K562 (cell line): ENCODE measurements around the gene EAPP. TPM values are rescaled to one million over a fixed set of nuclear protein-coding genes. Genes with fewer than 3 reads are reported as not detected.

Experiments used
- ATAC-seq: fragments of 200-7000 bp; cut with Tn5 transposase; 3 replicates; pipeline ENCODE4 v1.9.1; 2020; ENCODE audit warnings: moderate library complexity
- BruUV-seq: library from RNA; stranded (reverse); fragments of 400-500 nt; replicated peaks from 2 replicates; lab custom pipeline; 2021; lab: Mats Ljungman, UMichigan
- CTCF ChIA-PET: fragments of 300-600 bp; formaldehyde crosslinking; extraction: SDS; loops from one replicate; lab custom pipeline; 2021; ENCODE audit warnings: low intra/inter-chr PET ratio; lab: Yijun Ruan, JAX
- POLR2A ChIA-PET: fragments of 300-600, 350-650 bp; sonication (Branson Sonifier 250); formaldehyde crosslinking; extraction: SDS; loops from one replicate; lab custom pipeline; 2021; ENCODE audit warnings: antibody characterized with exemption, inconsistent platforms; lab: Yijun Ruan, JAX
- DNase-seq, 4 experiments: peaks; one replicate each; pipeline versions ENCODE4 v3.0.0 to v3.0.0-alpha.2; 2011 to 2018; ENCODE audit warnings: low spot score in 3 of 4, mixed read lengths in 3 of 4; ENCODE audit errors: extremely low read depth in 1 of 4
- FAIRE-seq: peaks from 2 replicates; lab custom pipeline; 2011; peaks lifted over from hg19 to GRCh38; lab: Jason Lieb, UNC
- H2AFZ ChIP-seq: 2 replicates; pipeline ENCODE4 v1.6.0; 2011; ENCODE audit warnings: low read depth, low read length, control low read depth, inconsistent platforms
- H3K27ac ChIP-seq: fragments of 200-600 bp; 3 replicates; pipeline ENCODE4 v1.8.0; 2011; ENCODE audit warnings: low read depth, mild to moderate bottlenecking, control low read depth, inconsistent platforms, low read length, moderate library complexity, mixed read lengths; ENCODE audit errors: extremely low read depth
- H3K27me3 ChIP-seq, 2 experiments: fragments of 300-600 bp in 1 of 2; 2 replicates in 1 of 2; 3 replicates in 1 of 2; pipeline versions ENCODE4 v1.6.0 to v1.8.0; 2011; ENCODE audit warnings: inconsistent platforms in 2 of 2, low read length in 2 of 2, mild to moderate bottlenecking in 1 of 2, mixed read lengths in 1 of 2, moderate library complexity in 1 of 2; ENCODE audit not compliant: control insufficient read depth in 2 of 2, insufficient read depth in 2 of 2
- H3K36me3 ChIP-seq: fragments of 300-600 bp; 3 replicates; pipeline ENCODE4 v1.8.0; 2011; ENCODE audit warnings: mild to moderate bottlenecking, low read length, inconsistent platforms; ENCODE audit not compliant: control insufficient read depth, insufficient read depth
- H3K4me1 ChIP-seq, 2 experiments: fragments of 200-600 bp in 1 of 2; replicated peaks in 1 of 2; 2 replicates in 1 of 2; 3 replicates in 1 of 2; pipeline versions ENCODE4 v1.5.1 to v1.8.0; 2011; ENCODE audit warnings: inconsistent platforms in 2 of 2, low read length in 2 of 2, mild to moderate bottlenecking in 1 of 2, mixed read lengths in 1 of 2, moderate library complexity in 1 of 2; ENCODE audit not compliant: control insufficient read depth in 2 of 2, insufficient read depth in 2 of 2
- H3K4me2 ChIP-seq: 2 replicates; pipeline ENCODE4 v1.6.1; 2011; ENCODE audit warnings: low read length, control low read depth, inconsistent platforms, mixed read lengths; ENCODE audit not compliant: insufficient read depth
- H3K4me3 ChIP-seq: fragments of 200-600 bp; sonication (generic), shearing (Covaris generic); 2 replicates; pipeline ENCODE4 v1.5.1; 2016; ENCODE audit warnings: control low read depth, inconsistent platforms
- H3K79me2 ChIP-seq: fragments of 200-600 bp; 3 replicates; pipeline ENCODE4 v1.8.0; 2011; ENCODE audit warnings: low read length, inconsistent platforms; ENCODE audit not compliant: control insufficient read depth, insufficient read depth
- H3K9ac ChIP-seq, 2 experiments: 2 replicates each; pipeline versions ENCODE4 v1.6.0 to v1.6.1; 2011; ENCODE audit warnings: low read depth in 2 of 2, low read length in 2 of 2, control low read depth in 1 of 2, inconsistent platforms in 1 of 2, mild to moderate bottlenecking in 1 of 2, mixed read lengths in 1 of 2; ENCODE audit not compliant: insufficient read depth in 1 of 2
- H3K9me1 ChIP-seq: one replicate; pipeline ENCODE4 v1.6.0; 2011; ENCODE audit warnings: inconsistent platforms, mild to moderate bottlenecking, low read length, moderate library complexity; ENCODE audit not compliant: control insufficient read depth, insufficient read depth
- H3K9me3 ChIP-seq: replicated peaks from 2 replicates; pipeline ENCODE4 v1.5.1; 2011; ENCODE audit warnings: low read depth, low read length, inconsistent platforms; ENCODE audit not compliant: control insufficient read depth, insufficient read depth
- H4K20me1 ChIP-seq: replicated peaks from 2 replicates; pipeline ENCODE4 v1.6.1; 2011; ENCODE audit warnings: low read length, inconsistent platforms, mixed read lengths; ENCODE audit not compliant: control insufficient read depth, insufficient read depth
- ELF1 ChIP-seq: fragments of 200-800 bp; sonication (Bioruptor generic); IDR thresholded peaks from 2 replicates; pipeline ENCODE4 v1.6.1; 2016; ENCODE audit warnings: missing genetic modification characterization, missing compliant biosample characterization
- HMBOX1 ChIP-seq: sonication (generic); IDR thresholded peaks from 2 replicates; pipeline ENCODE4 v1.6.1; 2016
- ZNF280A ChIP-seq: fragments of 450-650 bp; IDR thresholded peaks from 2 replicates; pipeline ENCODE4 v1.6.1; 2018; ENCODE audit warnings: mild to moderate bottlenecking, low read depth; ENCODE audit not compliant: partially characterized antibody
- WGBS: fragments of 100-300 bp; shearing (Covaris generic); methylation state at CpG from one replicate; pipeline ENCODE4 v1.1.6; 2016; ENCODE audit warnings: low coverage, mixed read lengths; ENCODE audit not compliant: insufficient coverage; ENCODE audit errors: missing lambda C conversion rate; 5-methylcytosine and 5-hydroxymethylcytosine counted together
- in situ Hi-C: fragments of 300-500 bp; cut with MboI; formaldehyde crosslinking; loops from 4 replicates; pipeline ENCODE4 v1.15.0; 2018; ENCODE audit warnings: inconsistent platforms, mixed read lengths
- intact Hi-C: fragments of 100-400 bp; cut with micrococcal nuclease; formaldehyde crosslinking; loops from 2 replicates; pipeline ENCODE4 v1.14.2; 2022
- polyA plus RNA-seq, 8 experiments: library from polyadenylated mRNA; depleted of rRNA in 4 of 8; stranded (reverse) in 5 of 8; unstranded in 3 of 8; fragments of >200 nt; fragmentation: Nextera tagmentation in 2 of 8; fragmentation: Illumina TruSeq in 1 of 8; extraction: Ambion mirVana in 2 of 8; extraction: Trizol in 1 of 8; gene quantifications; 2 replicates each; pipeline versions ENCODE4 v1.2.1 to v1.2.3, GENCODE V29; 2011 to 2014; ENCODE audit warnings: inconsistent platforms in 1 of 8, missing spikeins in 1 of 8
- total RNA-seq, 7 experiments: library from RNA; depleted of rRNA in 6 of 7; stranded (reverse); fragments of >200 nt in 6 of 7; fragmentation: Illumina TruSeq in 2 of 7; extraction: Trizol in 2 of 7; gene quantifications; 2 replicates each; pipeline versions ENCODE4 v1.2.1 to v1.2.3, GENCODE V29; 2011 to 2021; ENCODE audit warnings: low replicate concordance in 1 of 7

Gene EAPP
- total and polyA plus RNA-seq, 9 of the 15 experiments (the other 6 are each of a cell fraction or from before 2014, with no cell fraction given), result 19.0 to 67.6 (median 30.3) TPM

- Histone ChIP-seq H3K4me1 (peaks cover 0 to 14% of the 10 kb centered on the region in 2 experiments; a peak in 3 of 5 replicates), H3K79me2 (no peaks in the 10 kb centered on the region), H3K27ac (peak overlapping the region; percentile 81; the same call in 1 of the 3 replicates), H2AFZ (peak overlapping the region; percentile 99), H4K20me1 (no peaks in the 10 kb centered on the region), H3K9me1 (no peaks in the 10 kb centered on the region), H3K27me3 (no peaks in the 10 kb centered on the region), H3K4me3 (no peak overlapping the region), H3K4me2 (peak overlapping the region; percentile 76; the same call in 1 of the 2 replicates), H3K9ac (no peak overlapping the region), H3K9me3 (no peaks in the 10 kb centered on the region), H3K36me3 (no peaks in the 10 kb centered on the region)
- POLR2A ChIA-PET, result no interaction called here
- CTCF ChIA-PET, result interaction anchor here (0.7 kb wide), 1 partner anchor 21 kb away, joined by 3 read pairs; no protein-coding TSS in a partner anchor
- intact Hi-C loops, result loop anchor here (5.0 kb wide), 1 partner anchor 34 kb away; the partner anchor contains the start of gene SPTSSA
- 74% methylated on average over 10 of the region's 11 CpGs for WGBS
- ATAC-seq (no peak), FAIRE-seq (no peak), DNase-seq (no peak)
- in situ Hi-C loops, result no loop called here
- no TSS peak for BruUV-seq
- TF ChIP-seq HMBOX1 (no peak), ELF1 (tag) (no peak), ZNF280A (no peak)
Observed at GRCh38 chr14:34496007-34496678, 43.4 kb downstream of the EAPP start.
